Measurements from ENCODE around the gene SSMEM1. TPM values are rescaled to one million over a fixed set of nuclear protein-coding genes. Genes with fewer than 3 reads are reported as not detected.
"Not testable (repeated sequence)": the region's sequence is repeated elsewhere in the genome, so short reads cannot be mapped to it uniquely, and the experiment has no call there.

Gene SSMEM1, protein sequence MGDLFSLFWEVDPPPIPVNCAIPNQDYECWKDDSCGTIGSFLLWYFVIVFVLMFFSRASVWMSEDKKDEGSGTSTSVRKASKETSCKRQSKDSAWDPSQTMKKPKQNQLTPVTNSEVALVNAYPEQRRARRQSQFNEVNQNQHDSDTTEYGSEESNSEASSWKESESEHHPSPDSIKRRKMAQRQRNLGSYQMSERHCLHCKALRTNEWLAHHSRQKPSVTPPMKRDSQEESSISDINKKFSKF
- total RNA-seq (2014; rRNA removed; shearing (Covaris generic)) = not detected in 2 replicates

DNA sequence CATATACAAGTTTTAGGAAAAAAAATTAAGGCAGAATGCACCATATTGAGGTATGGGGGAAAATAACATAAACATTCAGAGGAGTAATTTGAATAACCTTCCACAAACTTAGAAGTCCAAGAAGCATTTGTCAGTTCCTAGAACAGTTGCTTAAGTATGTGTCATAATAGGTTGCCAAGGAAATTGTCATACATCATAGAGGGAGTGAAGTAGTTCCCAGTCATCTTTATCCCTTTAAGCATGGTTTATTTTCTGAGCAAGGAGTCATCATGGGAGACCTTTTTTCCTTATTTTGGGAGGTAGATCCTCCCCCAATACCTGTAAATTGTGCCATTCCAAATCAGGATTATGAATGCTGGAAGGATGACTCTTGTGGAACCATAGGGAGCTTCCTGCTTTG, at the start of gene SSMEM1:
TSS of gene SSMEM1 (plus strand) at position 219 of the 400 bp plus-strand sequence. CDS start at position 270, 51 bp downstream.
- DNase-seq (ENCODE audit: low read depth) = peak; percentile 41

DNA sequence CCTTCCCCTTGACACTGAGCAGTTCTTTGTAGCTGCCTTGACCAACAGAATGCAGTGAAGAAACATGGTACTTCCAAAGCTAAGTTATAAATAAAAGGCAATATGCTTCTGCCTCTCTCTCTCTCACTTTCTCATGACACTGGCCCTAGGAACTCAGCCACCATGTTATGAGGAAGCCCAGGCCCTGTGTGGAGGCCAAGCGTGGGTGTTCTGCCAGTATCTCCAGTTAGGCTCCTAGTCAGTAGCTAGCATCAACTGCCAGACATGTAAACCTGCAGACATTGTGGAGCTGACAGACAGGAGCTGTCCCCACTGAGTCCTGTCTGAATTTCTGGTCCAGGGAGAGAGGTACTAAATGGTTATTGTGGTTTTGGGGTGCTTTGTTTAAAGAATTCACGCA, 47.6 kb upstream of the SSMEM1 start:
- DNase-seq (ENCODE audit: low read depth) = no peak

DNA sequence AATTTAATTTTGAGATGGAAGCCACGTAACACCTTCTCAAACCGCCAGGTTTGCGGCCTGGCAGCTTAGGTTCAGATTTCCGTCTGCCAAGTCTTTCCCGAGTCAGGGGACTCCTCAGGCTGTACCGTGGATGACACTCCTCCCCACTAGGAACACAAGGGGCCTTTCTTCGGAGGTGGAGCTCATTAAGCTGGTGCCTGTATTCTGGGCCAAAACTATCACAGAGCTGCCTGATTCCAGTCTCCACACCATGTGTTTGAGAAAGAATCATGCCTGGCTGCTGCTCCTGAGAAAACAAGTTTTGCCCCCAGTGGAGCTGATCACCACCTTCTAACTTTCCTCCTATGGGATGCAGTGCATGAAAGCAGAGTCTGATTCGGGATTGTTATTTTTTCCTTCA, 47.2 kb upstream of the SSMEM1 start:
- DNase-seq (ENCODE audit: low read depth) = no peak

DNA sequence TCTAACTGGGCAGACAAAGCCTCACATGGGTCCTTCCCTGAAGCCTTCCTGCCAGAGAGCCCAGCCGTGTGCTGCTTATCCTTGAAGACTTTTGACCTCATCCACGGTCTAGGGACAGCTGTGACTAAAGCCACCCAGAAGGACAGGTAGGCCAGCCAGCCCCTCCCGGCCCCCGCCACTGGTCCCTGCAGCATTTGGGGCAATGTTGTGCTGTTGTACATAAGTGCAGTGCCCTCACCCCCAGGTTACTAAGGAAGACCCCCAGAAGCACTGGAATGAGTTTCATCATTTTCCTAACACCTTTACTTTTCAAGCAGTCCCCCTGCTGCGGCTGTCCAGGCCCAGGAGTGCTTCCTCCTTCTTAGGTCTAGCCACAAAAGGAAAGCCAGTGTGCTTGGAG, 45.5 kb upstream of the SSMEM1 start:
- no peak for DNase-seq (ENCODE audit: low read depth)

DNA sequence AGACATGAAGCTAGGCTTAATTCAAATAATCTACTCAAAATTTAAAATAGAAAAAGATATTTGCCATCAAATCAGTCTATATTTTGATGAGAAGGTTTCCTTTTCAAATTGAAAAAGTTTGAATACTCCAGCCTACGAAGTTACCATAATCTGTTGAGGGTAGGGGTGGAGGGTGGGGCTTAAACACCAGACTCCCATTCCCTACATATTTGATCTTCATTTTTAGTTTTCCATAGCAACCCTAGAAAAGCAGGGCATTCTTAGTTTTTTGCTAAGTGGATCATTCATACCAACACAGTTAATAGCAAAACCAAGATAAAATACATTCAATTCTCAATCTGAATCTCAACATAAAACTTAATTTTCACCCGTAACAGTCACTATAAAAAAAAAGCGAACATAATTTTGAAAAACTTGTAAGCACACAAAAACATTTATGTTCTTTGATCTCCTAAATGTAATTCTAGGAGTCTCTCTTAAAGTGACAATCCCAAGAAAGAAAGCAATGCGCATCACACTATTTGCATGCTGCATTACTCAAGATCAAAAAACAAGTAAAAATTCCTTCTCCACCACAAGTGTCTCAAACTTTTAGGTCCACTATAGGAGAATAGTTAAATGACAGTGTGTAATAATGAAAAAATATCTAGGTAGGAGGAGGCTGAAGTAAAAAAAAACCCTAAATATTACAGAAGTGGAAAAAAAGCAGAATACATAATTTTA, 33.3 kb upstream of the SSMEM1 start:
- DNase-seq (ENCODE audit: low read depth) = no peak

DNA sequence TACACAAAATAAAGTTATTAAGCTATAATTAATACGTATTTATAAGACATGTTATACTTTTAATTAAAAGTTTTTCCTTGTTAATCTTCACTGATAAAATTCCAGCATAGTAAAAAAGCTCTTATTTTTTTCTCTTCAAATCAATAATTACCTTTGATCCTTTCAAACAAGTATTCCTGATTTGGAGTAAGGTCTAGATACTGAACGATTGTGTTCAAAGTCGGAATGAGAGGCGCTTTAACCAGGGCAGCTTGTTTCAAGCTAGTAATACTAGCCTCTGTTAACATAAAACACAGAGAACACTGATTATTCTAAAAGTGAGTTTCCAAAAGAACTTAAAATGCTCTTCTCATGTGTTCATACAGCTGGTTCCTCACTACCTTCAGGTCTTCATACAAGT, 29.4 kb upstream of the SSMEM1 start:
- no peak for DNase-seq (ENCODE audit: low read depth)

DNA sequence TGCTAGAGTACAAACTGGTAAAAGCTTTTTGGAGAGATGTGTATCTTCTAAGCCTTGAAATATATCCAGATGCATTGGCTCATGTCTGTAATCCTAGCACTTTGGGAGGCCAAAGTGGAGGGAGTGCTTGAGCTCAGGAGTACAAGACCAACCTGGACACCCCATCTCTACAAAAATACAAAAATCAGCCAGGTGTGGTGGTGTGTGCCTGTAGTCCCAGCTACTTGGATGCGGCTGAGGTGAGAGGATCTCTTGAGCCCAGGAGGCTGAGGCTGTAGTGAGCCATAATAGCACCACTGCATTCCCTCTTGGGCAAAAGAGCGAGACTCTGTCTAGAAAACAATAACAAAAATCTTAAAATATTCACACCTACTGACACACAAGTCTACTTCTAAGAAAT, 28.0 kb upstream of the SSMEM1 start:
- no peak for DNase-seq (ENCODE audit: low read depth)

DNA sequence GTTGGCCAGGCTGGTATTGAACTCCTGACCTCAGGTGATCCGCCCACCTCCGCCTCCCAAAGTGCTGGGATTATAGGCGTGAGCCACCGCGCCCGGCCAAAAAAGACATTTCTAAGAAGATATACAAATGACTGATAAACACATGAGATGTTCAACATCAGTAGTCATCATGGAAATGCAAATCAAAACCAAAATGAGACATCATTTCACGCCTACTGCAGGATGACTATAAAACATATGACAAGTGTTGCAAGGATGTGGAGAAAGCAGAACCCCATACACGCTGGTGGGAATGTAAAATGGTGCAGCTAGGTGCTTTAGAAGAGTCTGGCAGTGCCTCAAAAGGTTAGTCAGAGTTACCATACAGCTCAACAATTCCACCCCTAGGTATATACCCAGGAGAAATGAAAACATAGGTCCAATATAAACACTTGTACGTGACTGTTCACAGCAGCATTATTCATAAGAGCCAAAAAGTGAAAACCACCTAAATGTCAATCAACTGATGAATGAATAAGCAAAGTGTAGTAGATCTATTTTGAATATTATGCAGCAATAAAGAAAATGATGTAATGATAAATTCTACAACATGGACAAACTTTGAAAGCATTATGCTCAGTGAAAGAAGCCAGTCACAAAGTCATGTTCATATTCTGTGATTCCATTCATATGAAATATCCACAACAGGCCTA, 26.9 kb upstream of the SSMEM1 start:
- peak; percentile 25 for DNase-seq (ENCODE audit: low read depth)

DNA sequence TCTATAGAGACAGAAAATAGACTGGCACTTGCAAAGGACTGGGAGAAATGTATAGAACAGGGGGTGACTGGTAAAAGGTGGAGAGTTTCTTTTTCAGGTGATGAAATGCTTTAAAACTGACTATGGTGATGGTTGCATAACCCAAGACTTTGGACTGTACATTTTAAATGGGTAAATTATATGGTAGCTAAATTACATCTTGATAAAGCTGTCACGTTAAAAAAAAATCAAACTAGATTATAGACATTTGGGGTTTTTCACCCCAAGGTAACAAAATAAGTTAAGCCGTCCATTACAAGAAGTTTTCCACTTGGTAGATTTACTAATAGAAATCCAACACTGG, 26.4 kb upstream of the SSMEM1 start:
- no peak for DNase-seq (ENCODE audit: low read depth)

DNA sequence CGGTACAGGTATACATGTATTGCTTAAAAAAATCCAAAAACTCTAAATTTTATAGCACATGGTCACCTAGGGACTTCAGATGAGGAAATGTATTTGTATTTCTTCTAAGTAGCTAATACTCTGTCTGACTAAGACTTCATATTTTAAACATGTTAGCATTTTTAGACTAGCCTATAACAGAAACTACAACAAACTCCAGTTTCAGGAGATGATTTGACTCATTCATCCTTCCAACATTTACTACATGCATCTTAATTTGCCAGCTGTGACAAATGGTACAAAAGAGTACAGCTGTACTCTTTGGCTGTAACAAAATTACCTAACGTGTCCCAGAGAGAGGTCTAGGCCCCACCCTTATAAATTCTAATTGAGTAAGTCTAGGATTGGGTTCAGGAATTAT, 24.7 kb upstream of the SSMEM1 start:
- no peak for DNase-seq (ENCODE audit: low read depth)

DNA sequence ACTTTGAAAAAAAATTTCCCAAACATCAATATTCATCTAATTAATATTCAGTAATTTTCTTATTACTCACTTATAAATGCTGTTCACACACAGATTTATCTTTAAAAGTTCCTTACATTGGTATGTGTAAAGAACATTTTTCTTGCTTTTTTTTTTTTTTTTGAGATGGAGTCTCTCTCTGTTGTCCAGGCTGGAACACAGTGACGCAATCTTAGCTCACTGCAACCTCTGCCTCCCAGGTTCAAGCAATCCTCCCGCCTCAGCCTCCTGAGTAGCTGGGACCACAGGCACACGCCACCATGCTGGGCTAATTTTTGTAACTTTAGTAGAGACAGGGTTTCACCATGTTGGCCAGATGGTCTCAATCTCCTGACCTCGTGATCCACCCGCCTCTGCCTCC, 23.3 kb upstream of the SSMEM1 start:
- DNase-seq (ENCODE audit: low read depth) = not testable (repeated sequence)

DNA sequence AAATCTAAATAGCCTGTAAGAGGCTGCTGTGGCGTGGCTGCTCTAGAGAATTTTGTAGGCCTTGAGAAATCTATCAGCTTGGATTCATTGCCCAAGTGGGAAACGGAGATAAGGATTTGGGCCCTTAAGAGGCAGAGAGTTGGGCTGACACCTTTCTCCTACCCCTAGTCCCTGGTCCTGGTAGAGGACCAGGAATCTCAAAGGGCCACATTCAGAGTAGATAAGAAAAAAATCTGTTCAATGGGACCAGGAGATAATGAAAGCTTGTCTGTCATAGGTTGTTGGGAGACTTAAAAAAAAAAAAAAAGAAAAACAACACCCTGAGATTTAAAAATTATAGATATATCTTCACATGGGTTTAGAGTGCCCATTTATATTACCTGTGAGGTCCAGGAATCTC, 20.3 kb upstream of the SSMEM1 start:
- DNase-seq (ENCODE audit: low read depth) = no peak

DNA sequence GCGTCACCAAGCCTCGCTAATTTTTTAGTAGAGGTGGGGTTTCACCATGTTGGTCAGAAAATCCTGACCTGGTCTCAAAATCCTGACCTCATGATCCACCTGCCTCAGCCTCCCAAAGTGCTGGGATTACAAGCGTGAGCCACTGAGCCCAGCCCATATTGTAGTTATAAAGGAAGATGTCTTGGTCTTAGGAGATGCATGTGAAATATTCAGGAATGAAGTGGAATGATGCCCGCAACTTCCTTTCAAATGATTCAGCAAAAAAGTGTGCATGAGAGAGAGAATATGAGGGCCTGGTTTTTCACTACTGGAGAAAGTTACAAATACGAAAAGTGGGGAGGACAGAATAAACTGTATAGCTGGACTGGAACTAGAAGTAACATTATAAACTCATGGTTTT, 18.3 kb upstream of the SSMEM1 start:
- DNase-seq (ENCODE audit: low read depth) = no peak

DNA sequence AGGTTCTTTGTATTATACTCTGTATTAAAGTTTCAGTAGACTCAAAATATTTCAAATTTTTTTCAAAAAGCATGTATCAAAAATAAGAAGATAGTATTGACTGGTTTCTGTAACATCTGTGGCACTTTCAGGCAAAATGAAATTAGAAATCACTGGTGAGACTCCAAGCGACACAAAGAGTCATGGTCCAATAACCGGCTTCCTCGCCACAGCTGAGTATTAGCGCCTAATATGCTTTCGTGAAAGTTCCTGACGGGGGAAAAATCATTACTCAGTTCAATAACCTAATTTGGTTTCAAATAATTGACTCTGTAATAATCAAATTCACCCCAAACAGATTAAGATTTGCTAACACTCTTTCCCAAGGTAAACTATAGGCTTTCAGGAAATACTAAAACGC, 15.9 kb upstream of the SSMEM1 start:
- DNase-seq (ENCODE audit: low read depth) = no peak

DNA sequence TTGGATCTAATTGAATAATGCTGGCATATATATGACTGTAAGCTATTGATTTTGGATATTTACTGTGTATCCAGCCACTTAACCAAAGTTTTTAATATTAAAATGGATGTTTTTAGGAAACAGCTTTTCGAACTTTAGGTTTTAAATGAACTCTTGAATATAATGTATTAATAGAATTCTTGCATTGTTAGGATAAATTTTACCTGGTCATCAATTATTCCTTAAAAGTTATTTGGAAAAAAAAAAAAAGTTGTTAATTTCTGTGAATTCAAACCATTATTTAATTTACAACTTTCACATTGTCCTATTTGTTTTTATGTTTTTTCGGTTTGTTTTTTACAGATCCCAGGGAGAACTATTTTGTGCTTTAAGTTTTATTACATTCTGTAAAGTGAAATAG, 12.3 kb upstream of the SSMEM1 start:
- DNase-seq (ENCODE audit: low read depth) = no peak

DNA sequence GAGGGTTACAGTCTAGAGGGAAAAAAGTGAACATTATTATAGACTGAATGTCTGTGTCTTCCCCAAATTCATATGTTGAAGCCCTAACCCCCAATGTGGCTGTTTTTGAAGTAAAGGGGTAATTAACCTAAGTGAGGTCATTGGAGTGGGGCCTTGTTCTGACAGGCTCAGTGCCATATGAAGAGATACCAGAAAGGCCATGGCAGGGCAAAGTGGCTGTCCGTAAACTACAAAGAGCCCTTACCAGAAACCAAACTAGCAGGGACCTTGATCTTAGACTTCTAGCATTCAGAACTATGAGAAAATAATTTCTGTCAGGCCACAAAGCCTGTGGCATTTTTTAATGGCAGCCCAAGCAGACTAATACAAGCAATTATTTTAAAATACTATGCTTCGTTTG, 11.2 kb upstream of the SSMEM1 start:
- no peak for DNase-seq (ENCODE audit: low read depth)

DNA sequence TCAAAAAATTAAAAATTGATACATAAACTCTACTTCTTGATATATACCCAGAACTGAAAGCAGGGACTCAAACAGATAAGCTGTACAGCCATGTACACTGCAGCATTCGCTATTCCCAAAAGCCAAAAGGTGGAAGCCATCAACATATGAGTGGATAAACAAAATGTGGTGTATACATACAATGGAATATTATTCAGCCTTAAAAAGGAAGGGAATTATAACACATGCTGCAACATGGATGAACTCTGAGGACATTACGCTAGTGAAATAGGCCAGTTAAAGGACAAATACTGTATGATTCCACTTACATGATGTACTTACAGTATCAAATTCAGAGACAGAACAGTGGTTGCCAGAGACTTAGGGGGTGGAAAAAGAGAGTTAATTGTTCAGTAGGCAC, 10.6 kb upstream of the SSMEM1 start:
- DNase-seq (ENCODE audit: low read depth) = no peak

DNA sequence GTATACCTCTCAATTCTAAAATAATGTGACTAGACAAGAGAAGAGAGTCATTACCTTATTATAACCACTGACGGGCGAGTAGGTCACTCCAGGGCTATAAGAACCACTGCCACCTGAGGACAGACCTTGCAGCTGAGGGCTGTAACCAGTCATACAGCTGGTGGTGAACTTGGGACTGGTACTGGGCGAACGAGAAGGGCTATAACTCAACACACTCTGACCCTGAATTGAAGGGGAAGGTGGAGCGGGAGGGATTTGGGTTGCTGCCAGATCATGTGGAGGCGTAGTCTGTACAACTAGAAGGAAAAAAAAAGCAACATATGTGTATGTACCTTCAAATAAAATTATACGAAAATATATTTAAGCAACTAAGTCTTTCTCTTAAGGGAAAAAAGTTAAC, 5.9 kb upstream of the SSMEM1 start:
- no peak for DNase-seq (ENCODE audit: low read depth)

DNA sequence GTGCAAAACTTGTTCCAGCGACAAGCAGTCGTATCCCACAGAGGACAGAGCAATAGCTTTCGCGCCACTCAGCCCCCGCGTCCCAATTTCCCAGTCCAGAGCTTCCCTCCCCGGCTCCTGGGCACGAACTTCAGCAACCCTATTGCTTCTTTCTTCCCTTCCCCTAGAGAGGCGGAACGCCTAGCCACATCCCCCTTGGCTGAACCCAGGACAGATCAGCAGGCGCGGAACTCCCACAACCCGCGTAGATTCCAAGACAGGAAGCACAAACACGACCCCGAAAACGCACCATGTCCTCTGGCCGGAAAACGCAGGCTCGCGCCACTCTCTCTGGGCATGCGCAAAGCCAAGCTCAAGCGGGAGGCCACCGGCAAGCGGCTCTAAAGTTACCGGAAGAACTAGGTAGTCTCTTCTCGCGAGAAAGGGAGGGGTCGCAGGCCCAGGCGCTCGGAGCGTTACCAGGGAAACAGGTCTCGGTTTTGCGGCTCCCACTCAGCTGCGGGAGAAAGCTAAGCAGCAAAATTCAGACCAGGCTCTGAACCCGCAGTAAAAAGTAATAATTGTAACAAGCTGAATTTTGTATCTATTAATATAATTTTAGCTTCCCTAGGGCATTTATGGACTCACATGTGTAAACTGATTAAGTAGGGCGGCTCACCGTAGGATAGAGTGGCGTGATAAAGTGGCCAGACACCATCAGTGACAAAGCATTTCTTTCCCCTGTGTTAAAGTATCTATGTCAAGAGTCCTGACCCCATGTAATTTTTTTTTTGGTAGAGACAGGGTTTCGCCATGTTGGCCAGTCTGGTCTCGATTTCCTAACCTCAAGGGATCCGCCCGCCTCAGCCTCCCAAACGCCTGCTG, 2.3 kb upstream of the SSMEM1 start, which contains the start of gene TMEM209:
TSS of gene TMEM209 (minus strand) at position 323 of the 864 bp plus-strand sequence. CDS start at position 292, 31 bp downstream.
- peak; percentile 97 for DNase-seq (ENCODE audit: low read depth)

DNA sequence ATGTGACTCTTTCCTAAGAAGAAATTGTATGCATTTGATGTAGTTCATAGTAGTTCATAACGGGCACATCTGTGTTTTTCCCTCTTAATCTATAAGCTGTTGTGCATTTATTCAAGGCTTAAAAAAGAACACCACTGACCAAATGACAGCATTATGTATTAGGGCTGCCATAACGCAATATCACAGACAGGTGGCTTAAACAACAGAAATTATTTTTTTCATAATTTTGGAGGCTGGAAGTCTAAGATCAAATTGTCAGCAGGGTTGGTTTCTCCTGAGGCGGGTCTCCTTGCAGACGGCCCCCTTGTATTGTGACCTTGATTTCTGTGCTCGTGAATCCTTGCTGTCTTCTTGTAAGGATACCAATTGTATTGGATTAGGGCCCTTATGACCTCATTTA, 627 bp upstream of the SSMEM1 start:
- DNase-seq (ENCODE audit: low read depth) = no peak

DNA sequence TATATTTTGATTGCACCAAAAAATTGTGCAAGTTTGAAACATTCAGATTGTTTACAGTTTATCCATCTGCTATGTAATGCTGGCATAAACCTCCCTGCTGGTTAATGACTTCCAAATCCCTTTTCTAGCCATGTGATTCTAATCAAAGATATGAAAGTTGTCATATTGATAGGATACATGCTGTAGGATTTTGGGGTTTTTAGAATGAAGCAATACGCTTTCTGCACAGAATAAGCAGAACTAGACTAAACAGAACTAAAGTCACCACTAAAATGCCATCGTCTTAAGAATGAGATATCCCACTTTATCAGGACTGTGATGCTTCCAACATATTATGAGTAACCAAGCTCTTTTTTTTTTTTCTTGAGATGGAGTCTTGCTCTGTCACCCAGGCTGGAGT, 856 bp downstream of the SSMEM1 start:
- no peak for DNase-seq (ENCODE audit: low read depth)

Measured in RPMI7951 (cell line).